ENCODE data around the gene ROR1.
A peak's percentile ranks its signal among the peaks of the same experiment; 100 is the strongest.

Gene ROR1

DNA sequence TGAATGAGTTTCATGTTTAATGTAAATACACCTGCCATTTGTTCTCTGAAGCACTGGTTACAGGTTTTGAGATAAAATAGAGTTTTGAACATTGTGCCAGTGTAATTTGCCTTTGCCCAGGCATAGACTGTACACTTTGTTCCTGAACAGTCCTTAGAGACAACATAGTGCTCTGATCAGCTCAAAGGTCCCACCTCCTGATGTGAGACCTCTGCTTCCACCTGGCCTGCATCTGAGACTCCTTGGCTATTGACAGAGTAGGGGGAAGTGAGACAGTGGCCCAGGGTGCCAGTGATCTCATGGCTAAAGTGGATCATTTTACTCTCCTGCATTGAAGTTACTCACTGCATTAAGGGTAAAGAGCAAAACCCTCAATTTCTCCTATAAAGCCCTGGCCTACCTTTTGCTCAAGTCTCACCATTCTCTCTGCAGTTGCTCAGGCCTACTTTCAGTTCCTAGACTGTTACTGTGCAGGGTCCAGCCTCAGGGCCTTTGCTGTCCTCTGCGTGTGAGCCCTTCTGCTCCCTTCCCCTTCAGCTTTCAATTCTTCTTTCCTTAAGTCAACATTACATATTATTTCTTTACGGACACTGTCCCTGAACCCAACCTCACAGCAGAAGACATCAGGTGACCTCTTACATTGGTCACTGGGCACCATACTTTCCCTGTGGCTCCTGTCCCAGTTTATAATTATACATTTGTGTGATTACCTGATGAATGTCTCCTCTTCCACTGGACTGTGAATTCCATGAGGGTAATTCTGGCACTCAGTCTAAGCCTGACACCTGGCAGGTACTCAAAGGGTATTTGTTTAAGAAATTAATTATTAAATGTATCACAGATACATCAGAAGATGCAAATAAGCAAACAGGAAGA is 142.9 kb downstream of the ROR1 start:
- DNase-seq: no peak

- DNase-seq: peak in 1 of 6 experiments; percentile 4
These were observed 144.0 kb downstream of the ROR1 start for GRCh38 chr1:63917571-63918417.

DNA sequence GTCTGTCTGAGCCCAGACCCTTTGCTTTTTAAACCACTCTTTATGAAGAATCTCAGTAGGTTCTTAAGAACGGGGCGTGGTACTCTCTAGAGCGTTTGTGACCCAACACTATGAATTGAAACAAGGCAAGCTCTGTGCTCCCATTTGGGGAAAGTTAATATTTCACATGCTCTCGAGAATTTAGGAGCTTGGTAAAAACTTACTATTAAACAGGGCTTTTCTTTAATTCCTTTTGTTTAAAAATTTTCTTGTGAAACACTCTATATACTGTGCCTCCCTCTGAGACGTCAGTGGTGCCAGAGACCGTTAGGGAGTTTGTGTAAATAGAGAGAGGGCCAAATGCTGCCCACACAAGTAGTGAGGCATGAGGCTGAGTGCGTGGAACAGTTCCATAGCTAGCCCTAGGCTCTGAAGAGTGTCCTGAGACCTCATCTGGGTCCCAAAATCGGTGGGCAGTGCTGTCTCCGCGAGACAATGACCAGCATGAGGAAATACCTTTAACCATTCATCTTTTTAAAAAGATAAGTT is 144.7 kb downstream of the ROR1 start:
- no peak for DNase-seq

GRCh38 chr1:63920154-63921117 is 146.6 kb downstream of the ROR1 start:
- DNase-seq: no peak

DNA sequence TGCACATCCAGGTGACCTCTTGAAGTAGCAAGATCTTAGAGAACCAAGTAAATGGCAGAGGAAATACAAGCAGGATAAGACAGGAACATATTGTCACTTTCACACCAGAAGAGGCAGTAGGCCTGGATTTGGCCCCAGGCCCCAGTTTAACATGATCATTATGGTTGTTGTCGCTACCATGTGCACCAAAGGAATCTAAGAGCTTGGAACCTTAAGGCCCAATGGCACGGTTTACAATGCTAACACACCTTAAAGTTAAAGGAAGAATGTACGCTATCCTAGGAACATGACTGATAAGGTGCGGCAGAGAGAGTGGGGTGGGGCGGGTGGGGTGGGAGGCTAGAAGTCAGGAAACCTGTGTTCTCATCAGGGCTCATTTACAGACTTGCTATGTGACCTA is 147.5 kb downstream of the ROR1 start:
- DNase-seq: no peak

- DNase-seq: no peak
These were observed 148.0 kb downstream of the ROR1 start for GRCh38 chr1:63921802-63922201.

GRCh38 chr1:63922848-63923247 is 149.0 kb downstream of the ROR1 start:
- DNase-seq: no peak

DNA sequence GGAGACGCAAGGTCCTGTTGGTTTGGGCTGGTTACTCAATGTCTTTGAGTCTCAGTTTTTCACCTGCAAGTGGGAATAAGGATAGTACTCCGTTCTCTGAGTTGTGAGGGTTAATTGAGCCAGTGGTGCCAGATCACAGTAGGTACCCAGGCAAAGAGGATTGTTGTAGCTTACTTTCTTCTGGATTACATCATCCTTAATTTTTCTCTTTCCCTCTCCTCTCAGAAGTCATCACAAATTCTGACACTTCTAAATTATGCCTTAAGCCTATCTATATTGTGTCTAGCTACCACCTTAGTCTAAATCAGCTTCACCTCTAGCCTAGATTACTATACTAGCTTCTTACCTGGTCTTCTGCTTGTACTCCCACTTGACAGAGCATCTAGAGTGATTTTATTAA is 149.5 kb downstream of the ROR1 start:
- DNase-seq: no peak

DNA sequence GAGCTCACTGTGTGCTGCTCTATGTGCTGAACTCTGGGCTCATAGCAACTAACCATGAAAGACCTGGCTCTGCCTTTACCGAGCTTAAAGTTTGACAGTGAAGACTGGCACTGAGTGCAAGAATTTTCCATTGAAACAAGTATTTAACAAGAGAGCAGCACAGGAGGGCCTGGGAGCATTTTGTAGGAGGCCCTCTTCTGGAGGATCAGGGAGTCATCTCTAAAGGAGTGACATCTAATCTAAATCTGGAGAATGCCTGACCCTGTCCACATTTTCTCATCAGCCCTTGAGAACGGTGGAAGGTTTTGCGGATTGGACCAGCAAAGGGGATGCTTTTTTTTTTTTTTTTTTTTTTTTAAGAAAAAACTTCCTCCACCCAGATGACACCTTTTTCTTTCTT is 150.8 kb downstream of the ROR1 start:
- no peak for DNase-seq

- DNase-seq: no peak
These were observed 154.6 kb downstream of the ROR1 start for GRCh38 chr1:63928186-63929105.

- DNase-seq: no peak
These were observed 155.3 kb downstream of the ROR1 start for GRCh38 chr1:63929106-63929478.

DNA sequence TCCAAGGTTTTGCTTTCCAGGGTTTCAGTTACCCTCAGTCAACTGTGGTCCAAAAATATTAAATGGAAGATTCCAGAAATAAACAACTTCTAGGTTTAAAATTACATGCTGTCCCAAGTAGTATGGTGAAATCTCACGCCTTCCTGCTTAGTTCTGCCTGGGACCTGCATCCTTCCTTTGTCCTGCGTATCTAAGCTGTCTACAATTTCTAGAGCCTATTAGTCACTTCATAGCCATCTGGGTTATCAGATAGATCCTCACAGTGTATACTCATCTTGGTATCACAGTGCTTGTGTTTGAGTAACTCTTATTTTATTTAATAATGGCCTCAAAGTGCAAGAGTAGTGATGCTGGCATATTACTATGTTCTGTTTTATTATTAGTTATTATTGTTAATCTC is 157.7 kb downstream of the ROR1 start:
- DNase-seq: no peak

GRCh38 chr1:63934697-63935096 is 160.9 kb downstream of the ROR1 start:
- no peak for DNase-seq

DNA sequence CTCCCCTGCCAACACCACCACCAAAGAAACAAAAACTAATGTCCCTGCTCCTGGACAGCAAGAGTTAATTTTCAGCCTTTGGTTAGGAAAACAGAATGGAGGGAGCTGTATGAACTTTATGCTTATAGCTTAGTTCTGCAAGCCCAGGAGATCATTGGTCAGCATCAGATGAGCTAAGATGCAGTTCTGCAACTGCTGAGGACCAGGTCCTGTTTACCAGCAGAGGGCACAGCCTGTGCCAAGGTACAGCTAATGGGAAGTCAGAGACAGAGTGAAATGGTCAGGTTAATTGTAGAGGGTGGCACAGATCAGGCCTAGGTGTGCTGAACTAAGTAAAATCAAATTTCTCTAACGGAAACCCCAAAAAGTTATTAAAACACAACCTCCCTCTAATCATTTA is 161.3 kb downstream of the ROR1 start:
- DNase-seq: no peak

DNA sequence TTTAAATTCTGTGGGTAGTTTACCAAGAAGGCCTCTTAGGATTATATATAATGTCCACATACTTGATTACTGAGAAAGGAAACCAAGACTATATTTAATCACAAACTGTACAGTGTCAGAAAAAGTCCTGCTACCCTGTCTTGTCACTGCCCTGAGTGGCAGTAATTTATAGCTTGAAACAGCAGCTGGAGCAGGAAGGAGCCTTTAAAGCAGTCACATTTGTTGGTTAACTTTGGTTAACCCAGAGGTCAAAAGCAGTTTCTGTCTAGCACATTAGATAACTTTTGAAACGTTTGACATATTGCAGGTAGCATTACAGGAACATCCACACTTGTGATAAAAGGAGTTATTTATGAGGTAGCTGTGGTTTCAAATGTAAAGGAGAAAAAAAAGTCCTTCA is 161.7 kb downstream of the ROR1 start:
- no peak for DNase-seq

DNA sequence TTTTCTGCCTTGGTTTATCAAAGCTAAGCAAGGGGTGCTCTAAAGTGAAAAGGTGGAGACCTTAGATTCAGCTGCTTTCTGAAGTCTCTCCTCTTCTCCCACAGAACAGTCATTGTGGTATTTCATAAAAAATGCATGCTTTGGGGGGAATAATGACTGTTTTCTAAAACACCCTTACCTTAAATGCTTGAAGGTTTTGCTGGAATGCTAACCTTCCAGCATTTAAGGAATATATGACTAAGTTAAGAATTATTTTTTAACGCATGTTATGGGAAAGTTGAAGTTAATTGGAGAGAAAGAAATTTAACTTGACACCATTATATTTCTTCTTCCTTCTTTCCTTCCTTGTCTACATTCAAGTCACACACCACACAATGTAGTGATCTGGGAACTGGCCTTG is 162.5 kb downstream of the ROR1 start:
- DNase-seq: no peak

DNA sequence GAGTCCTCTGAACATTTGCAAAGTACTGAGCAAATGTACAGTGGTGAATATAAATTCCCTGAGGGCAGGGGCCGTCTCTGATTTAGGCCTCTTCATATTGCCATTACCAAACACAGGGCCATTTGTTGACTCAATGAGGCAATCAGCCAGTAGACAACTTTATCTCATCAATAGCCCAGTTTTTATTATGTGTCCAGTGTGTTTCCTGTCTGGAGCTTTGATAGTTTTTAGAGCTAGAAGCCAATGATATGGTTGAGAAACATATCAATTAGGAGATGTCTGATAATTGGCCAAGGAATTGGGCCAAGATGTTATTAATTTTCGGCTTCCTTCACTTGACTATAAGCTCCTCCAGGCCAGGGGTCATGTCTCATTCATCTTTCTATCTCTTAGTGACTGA is 163.0 kb downstream of the ROR1 start:
- DNase-seq: no peak

- DNase-seq: no peak
These were observed 163.7 kb downstream of the ROR1 start for GRCh38 chr1:63937461-63938022.

GRCh38 chr1:63940440-63940839 is 166.6 kb downstream of the ROR1 start:
- no peak for DNase-seq

GRCh38 chr1:63943393-63943792 is 169.6 kb downstream of the ROR1 start:
- no peak for DNase-seq

- DNase-seq: no peak
These were observed 172.1 kb downstream of the ROR1 start for GRCh38 chr1:63945943-63946342.

Data from stimulated activated naive CD4-positive, alpha-beta T cell (primary cell).